ENCODE measurements around the gene KAZN. TPM values are rescaled to one million over a fixed set of nuclear protein-coding genes. Genes with fewer than 3 reads are reported as not detected.
A peak's percentile ranks its signal among the peaks of the same experiment; 100 is the strongest.

The KAZN gene
- total RNA-seq, 1 donor from 2014 or later: 11.6 TPM

- TF ChIP-seq CTCF (conservative IDR thresholded peaks at IDR 0.05): no peak
- no peak overlapping the region for H3K27ac Mint-ChIP-seq (ENCODE audit: unreplicated experiment)
- DNase-seq (ENCODE audit: low read depth, low spot score): no peak
- H3K36me3 Mint-ChIP-seq (ENCODE audit: low read depth): no peaks in the 10 kb centered on the region
- peaks cover 25% of the 10 kb centered on the region for H3K4me1 Mint-ChIP-seq
- no peaks in the 10 kb centered on the region for H3K27me3 Mint-ChIP-seq (ENCODE audit: low read depth)
- H3K9me3 Mint-ChIP-seq: no peaks in the 10 kb centered on the region
- no peak overlapping the region for H3K4me3 Mint-ChIP-seq
Observed at GRCh38 chr1:14977338-14977931, 378.9 kb downstream of the KAZN start.

GRCh38 chr1:14980621-14981218 lies 382.2 kb downstream of the KAZN start:
- H3K9me3 Mint-ChIP-seq: no peaks in the 10 kb centered on the region
- H3K4me3 Mint-ChIP-seq: peak overlapping the region; percentile 57
- no peak for DNase-seq (ENCODE audit: low read depth, low spot score)
- no peak overlapping the region for H3K27ac Mint-ChIP-seq (ENCODE audit: unreplicated experiment)
- no peak for TF ChIP-seq CTCF (conservative IDR thresholded peaks at IDR 0.05)
- H3K4me1 Mint-ChIP-seq: peaks cover 20% of the 10 kb centered on the region
- no peaks in the 10 kb centered on the region for H3K27me3 Mint-ChIP-seq (ENCODE audit: low read depth)
- no peaks in the 10 kb centered on the region for H3K36me3 Mint-ChIP-seq (ENCODE audit: low read depth)

GRCh38 chr1:14982029-14982428 lies 383.5 kb downstream of the KAZN start:
- Mint-ChIP-seq H3K4me3 (no peak overlapping the region), H3K4me1 (peaks cover 20% of the 10 kb centered on the region), H3K27ac (ENCODE audit: unreplicated experiment) (no peak overlapping the region), H3K27me3 (ENCODE audit: low read depth) (no peaks in the 10 kb centered on the region), H3K36me3 (ENCODE audit: low read depth) (no peaks in the 10 kb centered on the region), H3K9me3 (no peaks in the 10 kb centered on the region)
- no peak for TF ChIP-seq CTCF (conservative IDR thresholded peaks at IDR 0.05)
- DNase-seq (ENCODE audit: low read depth, low spot score): no peak

- Mint-ChIP-seq H3K4me3 (no peak overlapping the region), H3K4me1 (peaks cover 21% of the 10 kb centered on the region), H3K36me3 (ENCODE audit: low read depth) (no peaks in the 10 kb centered on the region), H3K27me3 (ENCODE audit: low read depth) (no peaks in the 10 kb centered on the region), H3K27ac (ENCODE audit: unreplicated experiment) (no peak overlapping the region), H3K9me3 (no peaks in the 10 kb centered on the region)
- no peak for DNase-seq (ENCODE audit: low read depth, low spot score)
- no peak for TF ChIP-seq CTCF (conservative IDR thresholded peaks at IDR 0.05)
Observed at GRCh38 chr1:14983277-14983676, 384.8 kb downstream of the KAZN start.

GRCh38 chr1:14986168-14986567 lies 387.7 kb downstream of the KAZN start:
- Mint-ChIP-seq H3K9me3 (no peaks in the 10 kb centered on the region), H3K27ac (ENCODE audit: unreplicated experiment) (no peak overlapping the region), H3K27me3 (ENCODE audit: low read depth) (no peaks in the 10 kb centered on the region), H3K4me1 (peaks cover 8% of the 10 kb centered on the region), H3K36me3 (ENCODE audit: low read depth) (no peaks in the 10 kb centered on the region), H3K4me3 (no peak overlapping the region)
- no peak for DNase-seq (ENCODE audit: low read depth, low spot score)
- TF ChIP-seq CTCF (conservative IDR thresholded peaks at IDR 0.05): no peak

All from neural crest cell (in vitro differentiated cells).